Osteoblast (primary cell): Measurements from ENCODE around the gene TOMT. TPM values are rescaled to one million over a fixed set of nuclear protein-coding genes. Genes with fewer than 3 reads are reported as not detected.

Experiments
- DNase-seq: peaks from one replicate; pipeline ENCODE4 v3.0.0; 2011; ENCODE audit warnings: low spot score, mixed read lengths; ENCODE audit not compliant: insufficient read length; ENCODE audit errors: missing footprints
- H2AFZ ChIP-seq: 2 replicates; pipeline ENCODE4 v1.6.0; 2011; ENCODE audit warnings: mild to moderate bottlenecking, low read length
- H3K27ac ChIP-seq: 2 replicates; pipeline ENCODE4 v1.5.1; 2011; ENCODE audit warnings: mild to moderate bottlenecking, low read depth, low read length, moderate library complexity
- H3K27me3 ChIP-seq: 2 replicates; pipeline ENCODE4 v1.6.0; 2012; ENCODE audit warnings: mild to moderate bottlenecking, control low read depth, inconsistent platforms, low read length, moderate library complexity; ENCODE audit not compliant: insufficient read depth
- H3K36me3 ChIP-seq: 2 replicates; pipeline ENCODE4 v1.5.1; 2011; ENCODE audit warnings: mild to moderate bottlenecking, low read length, control low read depth, moderate library complexity; ENCODE audit not compliant: insufficient read depth
- H3K4me1 ChIP-seq: 2 replicates; pipeline ENCODE4 v1.5.1; 2011; ENCODE audit warnings: mild to moderate bottlenecking, low read length, control low read depth, moderate library complexity; ENCODE audit not compliant: insufficient read depth
- H3K4me2 ChIP-seq: 2 replicates; pipeline ENCODE4 v1.6.0; 2011; ENCODE audit warnings: mild to moderate bottlenecking, low read length; ENCODE audit not compliant: insufficient read depth
- H3K4me3 ChIP-seq: fragments of 200-600 bp; sonication (generic); 3 replicates; pipeline ENCODE4 v1.5.1; 2012; ENCODE audit warnings: mild to moderate bottlenecking, low read length, inconsistent platforms; ENCODE audit not compliant: insufficient read depth
- H3K79me2 ChIP-seq: 2 replicates; pipeline ENCODE4 v1.6.0; 2012; ENCODE audit warnings: mild to moderate bottlenecking, low read length, control low read depth, inconsistent platforms; ENCODE audit not compliant: insufficient read depth
- H3K9me3 ChIP-seq: 2 replicates; pipeline ENCODE4 v1.5.1; 2011; ENCODE audit warnings: low read depth, low read length, control low read depth
- H4K20me1 ChIP-seq: 2 replicates; pipeline ENCODE4 v1.6.0; 2012; ENCODE audit warnings: mild to moderate bottlenecking, low read length, control low read depth; ENCODE audit not compliant: insufficient read depth
- total RNA-seq: library from RNA; depleted of rRNA; stranded (reverse); fragments of >200 nt; gene quantifications from 2 replicates; pipeline ENCODE4 v1.2.3, GENCODE V29; 2012
- TF ChIP-seq, protein P1 (sequence below): IDR thresholded peaks from 2 replicates; pipeline ENCODE4 v1.5.1; 2011; ENCODE audit warnings: mild to moderate bottlenecking, low read depth, low read length, moderate library complexity; ENCODE audit errors: extremely low read depth

Gene TOMT
- total RNA-seq, 1 donor: not detected

DNA sequence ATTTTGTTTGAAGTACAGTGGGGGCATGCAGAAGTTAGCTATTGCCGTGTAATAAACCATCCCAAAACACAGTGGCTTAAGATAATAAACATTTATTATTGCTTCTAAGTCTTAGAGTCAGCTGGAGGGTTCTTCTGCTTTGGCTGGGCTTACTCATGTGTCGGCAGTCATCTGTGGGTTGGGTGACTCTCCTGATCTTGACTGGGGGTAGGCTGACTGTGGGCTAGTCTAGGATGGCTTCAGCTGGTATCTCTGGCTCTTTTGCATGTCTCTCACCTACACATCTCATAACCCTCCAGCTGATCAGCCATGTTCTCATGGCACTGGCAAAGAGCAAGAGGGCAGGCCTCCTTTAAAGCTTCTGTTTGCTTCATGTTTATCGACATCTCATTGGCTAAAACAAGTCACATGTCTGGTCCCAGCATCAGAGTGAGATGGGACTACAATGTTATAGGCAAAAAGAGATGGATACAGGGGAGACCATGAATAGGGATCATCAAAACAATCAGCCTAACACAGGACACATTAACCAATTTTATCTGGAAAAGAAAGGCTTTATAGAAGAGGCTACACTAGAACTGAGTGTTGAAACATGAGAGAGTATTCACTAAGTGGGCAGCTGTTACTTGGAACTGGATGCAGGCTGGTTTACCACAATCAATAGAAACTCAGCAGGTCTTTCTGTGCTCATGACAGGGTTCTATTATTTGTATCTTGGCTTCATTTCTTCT lies 19.9 kb upstream of the TOMT start:
- no peaks in the 10 kb centered on the region for H3K79me2 ChIP-seq

DNA sequence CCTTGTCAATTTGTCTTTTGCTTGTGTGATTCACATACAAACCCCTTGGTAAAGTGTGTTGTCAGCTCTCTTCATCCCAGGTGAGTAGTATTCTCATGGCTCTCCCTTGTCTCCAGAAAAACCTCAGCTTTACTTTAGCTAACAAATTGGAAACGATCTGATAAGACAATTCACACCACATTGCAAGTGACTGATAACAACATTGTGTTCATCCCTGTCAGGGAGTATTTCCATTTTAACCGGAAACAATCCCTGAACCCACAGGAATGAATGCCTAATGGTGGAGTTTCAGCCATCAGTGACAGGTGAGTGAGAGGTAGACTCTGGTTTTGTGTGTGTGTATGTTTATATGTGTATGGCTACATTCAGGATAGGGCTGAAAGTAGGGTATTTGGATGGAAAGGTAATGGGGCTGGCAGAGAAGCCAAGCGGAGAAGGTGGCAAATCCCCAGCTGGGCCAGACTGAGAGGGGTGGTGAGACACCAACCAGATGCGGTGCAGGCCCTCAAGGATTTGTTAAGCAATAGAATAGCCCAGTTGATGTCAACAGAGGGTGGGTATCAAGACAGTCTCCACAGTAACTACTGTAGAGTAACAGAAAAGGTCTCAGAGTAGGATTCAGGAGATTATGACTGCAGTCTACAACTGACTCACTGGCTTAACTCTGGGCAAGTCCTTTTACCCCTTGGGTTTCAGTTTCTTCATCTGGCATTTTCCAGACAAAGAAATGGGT lies 17.5 kb upstream of the TOMT start:
- Histone ChIP-seq H3K36me3 (peaks cover 13% of the 10 kb centered on the region), H4K20me1 (no peaks in the 10 kb centered on the region), H3K27ac (no peak overlapping the region), H3K4me2 (no peak overlapping the region), H3K27me3 (no peaks in the 10 kb centered on the region), H3K79me2 (no peaks in the 10 kb centered on the region), H3K4me1 (no peaks in the 10 kb centered on the region), H3K4me3 (no peak overlapping the region), H2AFZ (no peak overlapping the region), H3K9me3 (no peaks in the 10 kb centered on the region)
- TF ChIP-seq, protein P1, sequence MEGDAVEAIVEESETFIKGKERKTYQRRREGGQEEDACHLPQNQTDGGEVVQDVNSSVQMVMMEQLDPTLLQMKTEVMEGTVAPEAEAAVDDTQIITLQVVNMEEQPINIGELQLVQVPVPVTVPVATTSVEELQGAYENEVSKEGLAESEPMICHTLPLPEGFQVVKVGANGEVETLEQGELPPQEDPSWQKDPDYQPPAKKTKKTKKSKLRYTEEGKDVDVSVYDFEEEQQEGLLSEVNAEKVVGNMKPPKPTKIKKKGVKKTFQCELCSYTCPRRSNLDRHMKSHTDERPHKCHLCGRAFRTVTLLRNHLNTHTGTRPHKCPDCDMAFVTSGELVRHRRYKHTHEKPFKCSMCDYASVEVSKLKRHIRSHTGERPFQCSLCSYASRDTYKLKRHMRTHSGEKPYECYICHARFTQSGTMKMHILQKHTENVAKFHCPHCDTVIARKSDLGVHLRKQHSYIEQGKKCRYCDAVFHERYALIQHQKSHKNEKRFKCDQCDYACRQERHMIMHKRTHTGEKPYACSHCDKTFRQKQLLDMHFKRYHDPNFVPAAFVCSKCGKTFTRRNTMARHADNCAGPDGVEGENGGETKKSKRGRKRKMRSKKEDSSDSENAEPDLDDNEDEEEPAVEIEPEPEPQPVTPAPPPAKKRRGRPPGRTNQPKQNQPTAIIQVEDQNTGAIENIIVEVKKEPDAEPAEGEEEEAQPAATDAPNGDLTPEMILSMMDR: no peak
- no peak for DNase-seq

More for the DNA sequence above, 19.9 kb upstream of the TOMT start:
- H3K27me3 ChIP-seq: no peaks in the 10 kb centered on the region
- H4K20me1 ChIP-seq: no peaks in the 10 kb centered on the region
- no peak for DNase-seq
- TF ChIP-seq, protein P1: no peak
- H3K4me3 ChIP-seq: no peak overlapping the region
- no peak overlapping the region for H3K27ac ChIP-seq
- no peak overlapping the region for H3K4me2 ChIP-seq
- H3K9me3 ChIP-seq: no peaks in the 10 kb centered on the region
- peaks cover 12% of the 10 kb centered on the region for H3K36me3 ChIP-seq
- H3K4me1 ChIP-seq: no peaks in the 10 kb centered on the region
- no peak overlapping the region for H2AFZ ChIP-seq

DNA sequence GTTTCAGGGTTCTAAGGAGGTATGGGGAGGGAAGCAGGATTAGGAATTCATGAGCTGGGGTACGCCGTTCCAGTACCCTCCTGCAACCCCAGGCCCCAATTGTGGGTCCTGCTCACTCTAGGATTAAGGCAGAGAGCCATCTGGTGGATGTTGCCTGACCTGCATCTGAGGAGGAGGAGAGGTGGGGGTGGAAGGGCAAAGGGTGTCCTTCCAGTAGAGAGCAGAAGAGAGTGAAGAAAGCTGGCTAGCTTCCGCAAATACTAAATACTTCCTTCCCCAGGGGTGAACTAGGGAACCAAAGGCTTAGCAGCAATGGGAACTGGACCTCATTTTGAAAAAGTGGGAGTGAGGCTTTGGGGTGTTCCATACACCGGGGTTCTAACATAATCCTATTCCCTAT lies 14.4 kb upstream of the TOMT start:
- Histone ChIP-seq H3K27me3 (no peaks in the 10 kb centered on the region), H3K4me3 (no peak overlapping the region), H3K9me3 (no peaks in the 10 kb centered on the region), H3K27ac (peak overlapping the region; percentile 9), H3K4me2 (no peak overlapping the region), H3K79me2 (no peaks in the 10 kb centered on the region), H4K20me1 (no peaks in the 10 kb centered on the region), H3K4me1 (no peaks in the 10 kb centered on the region), H3K36me3 (peaks cover 32% of the 10 kb centered on the region), H2AFZ (no peak overlapping the region)
- TF ChIP-seq, protein P1: peak; percentile 86
- DNase-seq: peak; percentile 87

DNA sequence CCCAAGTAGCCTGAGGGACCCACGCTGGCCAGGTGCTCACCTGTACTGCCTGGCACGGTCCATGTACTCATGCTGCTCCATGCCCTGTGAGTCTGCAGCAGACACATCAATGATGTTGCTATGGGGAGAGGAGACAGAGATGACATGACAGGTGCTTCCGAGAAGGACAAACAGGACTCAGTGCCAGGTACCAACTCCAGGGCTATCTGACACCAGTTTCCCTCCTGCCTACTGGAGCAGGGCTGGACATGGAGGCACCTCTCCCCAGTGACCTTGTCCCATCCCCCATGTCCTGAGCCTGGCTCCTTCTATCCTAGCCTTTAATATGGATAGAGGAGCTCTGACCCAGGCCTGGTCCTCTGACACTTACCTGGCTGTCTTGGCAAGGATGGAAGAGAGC lies 7.0 kb upstream of the TOMT start:
- no peak overlapping the region for H2AFZ ChIP-seq
- no peaks in the 10 kb centered on the region for H3K27me3 ChIP-seq
- no peak overlapping the region for H3K27ac ChIP-seq
- TF ChIP-seq, protein P1: no peak
- DNase-seq: no peak
- no peak overlapping the region for H3K4me2 ChIP-seq
- H3K36me3 ChIP-seq: peaks cover 60% of the 10 kb centered on the region
- H3K79me2 ChIP-seq: peaks cover 57% of the 10 kb centered on the region
- peaks cover 20% of the 10 kb centered on the region for H4K20me1 ChIP-seq
- peaks cover 31% of the 10 kb centered on the region for H3K4me1 ChIP-seq
- H3K9me3 ChIP-seq: no peaks in the 10 kb centered on the region
- no peak overlapping the region for H3K4me3 ChIP-seq
